Hematopoietic multipotent progenitor cell treated with erythropoietin and hydrocortisone succinate and interleukin-3 and kit ligand, for 15 days (in vitro differentiated cells): ENCODE results near the gene PLK4.
"Not testable (repeated sequence)": the region's sequence is repeated elsewhere in the genome, so short reads cannot be mapped to it uniquely, and the experiment has no call there.

Experiments used
- DNase-seq: peaks from one replicate; pipeline ENCODE4 v3.0.0-alpha.2; 2015; ENCODE audit warnings: low spot score

PLK4 gene

GRCh38 chr4:127880763-127881562 is at the start of gene PLK4:
PLK4 (plus strand) TSS chr4:127880893; CDS start chr4:127881135, 242 bp downstream.
- DNase-seq, result peak; percentile 97

- DNase-seq, result no peak
Measured at GRCh38 chr4:127832585-127832984, 48.1 kb upstream of the PLK4 start.

GRCh38 chr4:127843704-127844600 is 36.7 kb upstream of the PLK4 start:
- no peak for DNase-seq

DNA sequence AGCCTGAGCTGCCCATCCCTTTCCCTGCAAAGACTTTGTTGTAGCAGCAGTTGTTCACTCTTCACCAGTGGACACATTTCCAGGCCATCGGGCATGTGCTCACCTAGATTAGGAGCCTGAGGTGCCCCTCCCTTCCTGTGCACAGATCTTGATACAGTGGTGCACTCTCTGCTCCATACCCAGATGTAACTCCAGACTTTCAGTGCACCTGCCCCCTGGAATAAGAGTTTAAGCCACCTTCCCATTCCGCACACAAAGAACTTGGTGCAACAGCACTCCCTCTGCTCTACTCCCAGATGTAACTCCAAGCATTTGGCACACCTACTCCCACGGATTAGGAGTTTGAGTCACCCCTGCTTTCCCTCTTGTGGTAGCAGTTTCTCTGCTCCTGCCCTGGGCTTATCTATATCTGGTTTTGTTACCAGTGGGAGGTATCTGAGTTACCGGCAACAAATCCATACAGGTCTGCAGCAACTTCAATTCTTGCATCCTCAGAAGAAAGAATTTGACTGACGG is 36.0 kb upstream of the PLK4 start:
- DNase-seq, result no peak

GRCh38 chr4:127846061-127846460 is 34.6 kb upstream of the PLK4 start:
- DNase-seq, result no peak

GRCh38 chr4:127846765-127847164 is 33.9 kb upstream of the PLK4 start:
- no peak for DNase-seq

DNA sequence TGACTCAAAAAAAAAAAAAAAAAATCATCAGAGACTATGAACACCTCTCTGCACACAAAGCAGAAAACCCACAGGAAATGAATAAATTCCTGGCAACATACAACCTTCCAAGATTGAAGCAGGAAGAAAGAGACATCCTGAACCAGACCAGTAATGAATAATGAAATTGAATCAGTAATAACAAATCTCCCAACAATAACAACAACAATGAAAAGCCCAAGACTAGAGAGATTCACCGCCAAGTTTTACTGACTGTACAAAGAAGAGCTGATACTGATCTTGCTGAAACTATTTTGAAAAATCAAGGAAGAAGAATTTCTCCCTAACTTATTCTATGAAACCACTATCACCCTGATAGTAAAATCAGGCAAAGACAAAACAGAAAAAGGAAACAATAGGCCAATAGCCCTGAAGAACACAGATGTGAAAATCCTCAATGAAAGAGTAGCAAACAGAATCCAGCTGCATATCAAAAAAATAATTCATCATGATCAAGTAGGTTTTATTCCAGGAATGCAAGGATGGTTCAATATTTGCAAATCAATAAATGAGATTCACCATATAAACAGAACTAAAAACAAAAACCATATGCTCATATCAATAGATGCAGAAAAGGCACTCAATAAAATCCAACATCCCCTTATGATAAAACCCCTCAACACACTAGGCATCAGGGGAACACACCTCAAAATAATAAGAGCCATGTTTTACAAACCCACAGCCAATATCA is 31.0 kb upstream of the PLK4 start:
- DNase-seq, result no peak

GRCh38 chr4:127852661-127853060 is 28.0 kb upstream of the PLK4 start:
- DNase-seq, result no peak

GRCh38 chr4:127856196-127856812 is 24.4 kb upstream of the PLK4 start:
- no peak for DNase-seq

DNA sequence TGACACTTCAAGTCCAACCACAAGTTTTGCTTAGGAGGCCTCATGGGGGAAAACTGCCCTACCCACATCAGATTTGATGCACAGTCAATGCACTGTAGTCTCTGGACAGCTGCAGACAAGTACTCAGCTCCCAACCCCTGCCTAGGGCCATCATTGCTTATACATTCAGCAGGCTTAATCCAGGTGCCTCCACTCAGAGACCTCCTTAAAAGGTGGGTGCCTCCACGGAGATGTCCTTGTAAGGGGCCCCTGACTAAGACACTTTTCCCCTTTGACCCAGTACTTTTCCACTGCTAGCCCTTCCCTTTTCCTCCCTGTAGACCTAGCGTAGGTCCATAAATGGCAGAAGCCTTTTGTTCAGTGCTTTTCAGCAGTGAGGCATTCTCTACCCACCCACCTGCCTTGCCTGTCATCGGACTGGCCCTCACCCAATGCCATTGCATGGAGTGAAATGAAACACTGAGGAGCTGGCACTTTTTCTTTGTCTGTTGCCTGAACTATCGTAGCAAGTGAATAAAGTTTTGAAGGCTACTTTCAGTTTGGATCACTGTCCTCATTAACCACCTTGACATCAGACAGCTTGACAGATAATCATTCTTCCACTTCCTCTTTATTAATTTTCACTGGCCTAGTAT is 23.8 kb upstream of the PLK4 start:
- no peak for DNase-seq

- DNase-seq, result no peak
Measured at GRCh38 chr4:127857641-127858040, 23.1 kb upstream of the PLK4 start.

- DNase-seq, result no peak
Measured at GRCh38 chr4:127868196-127868595, 12.5 kb upstream of the PLK4 start.

- DNase-seq, result no peak
Measured at GRCh38 chr4:127870281-127870680, 10.4 kb upstream of the PLK4 start.

- no peak for DNase-seq
Measured at GRCh38 chr4:127870688-127871087, 10.0 kb upstream of the PLK4 start.

DNA sequence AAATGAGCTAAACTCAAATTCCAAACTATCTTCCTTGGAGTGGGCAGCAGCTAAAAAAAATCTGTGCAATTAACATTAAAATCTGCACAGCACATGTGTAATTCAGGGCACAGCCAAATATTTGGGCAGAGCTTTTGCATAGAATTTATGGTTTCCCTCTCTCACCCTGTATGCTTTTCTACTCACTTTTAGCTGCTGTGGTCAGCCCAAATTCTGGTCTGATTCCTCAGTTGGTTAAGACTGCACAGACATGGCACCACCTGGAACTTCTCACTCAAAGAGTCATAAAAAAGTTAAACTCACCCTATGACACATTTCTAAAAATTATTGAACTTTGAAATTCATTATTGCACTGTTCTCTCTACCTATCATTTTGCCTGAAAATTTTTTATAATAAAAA is 4.9 kb upstream of the PLK4 start:
- no peak for DNase-seq

DNA sequence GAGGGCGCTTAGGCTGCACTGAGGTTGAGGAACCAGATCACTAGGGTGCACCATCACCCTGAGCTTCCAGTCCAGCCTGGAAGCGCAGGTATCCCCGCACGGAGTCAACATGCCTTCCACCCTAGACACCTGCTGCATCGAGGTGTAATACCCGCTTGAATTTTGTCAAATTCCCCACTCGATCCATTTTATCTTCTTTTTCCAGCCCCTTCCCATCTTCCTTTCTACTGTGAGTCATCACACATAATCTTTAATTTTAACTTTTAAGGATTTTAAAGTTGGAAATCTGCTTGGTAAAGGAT is 821 bp downstream of the PLK4 start:
- no peak for DNase-seq

- DNase-seq, result no peak
Measured at GRCh38 chr4:127888559-127888958, 7.9 kb downstream of the PLK4 start.

DNA sequence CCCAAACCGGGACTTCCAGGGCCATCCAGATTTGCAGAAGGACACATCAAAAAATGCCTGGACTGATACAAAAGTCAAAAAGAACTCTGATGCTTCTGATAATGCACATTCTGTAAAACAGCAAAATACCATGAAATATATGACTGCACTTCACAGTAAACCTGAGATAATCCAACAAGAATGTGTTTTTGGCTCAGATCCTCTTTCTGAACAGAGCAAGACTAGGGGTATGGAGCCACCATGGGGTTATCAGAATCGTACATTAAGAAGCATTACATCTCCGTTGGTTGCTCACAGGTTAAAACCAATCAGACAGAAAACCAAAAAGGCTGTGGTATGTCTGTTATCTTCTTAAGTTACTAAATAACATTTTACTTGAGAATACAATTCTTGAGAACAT is 9.2 kb downstream of the PLK4 start:
- DNase-seq, result no peak

GRCh38 chr4:127896069-127896468 is 15.4 kb downstream of the PLK4 start:
- DNase-seq, result no peak

- no peak for DNase-seq
Measured at GRCh38 chr4:127896528-127896927, 15.8 kb downstream of the PLK4 start.

DNA sequence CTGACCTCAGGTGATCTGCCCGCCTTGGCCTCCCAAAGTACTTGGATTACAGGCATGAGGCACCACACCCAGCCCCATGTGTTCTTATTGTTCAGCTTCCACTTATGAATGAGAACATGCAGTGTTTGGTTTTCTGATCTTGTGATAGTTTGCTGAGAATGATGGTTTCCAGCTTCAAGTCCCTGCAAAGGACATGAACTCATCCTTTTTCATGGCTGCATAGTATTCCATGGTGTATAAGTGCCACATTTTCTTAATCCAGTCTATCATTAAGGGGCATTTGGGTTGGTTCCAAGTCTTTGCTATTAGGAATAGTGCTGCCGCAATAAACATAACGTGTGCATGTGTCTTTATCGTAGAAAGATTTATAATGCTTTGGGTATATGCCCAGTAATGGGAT is 19.0 kb downstream of the PLK4 start:
- not testable (repeated sequence) for DNase-seq

- no peak for DNase-seq
Measured at GRCh38 chr4:127905029-127905428, 24.3 kb downstream of the PLK4 start.
